ENCODE measurements around the gene ABLIM1.

ABLIM1 gene

DNA sequence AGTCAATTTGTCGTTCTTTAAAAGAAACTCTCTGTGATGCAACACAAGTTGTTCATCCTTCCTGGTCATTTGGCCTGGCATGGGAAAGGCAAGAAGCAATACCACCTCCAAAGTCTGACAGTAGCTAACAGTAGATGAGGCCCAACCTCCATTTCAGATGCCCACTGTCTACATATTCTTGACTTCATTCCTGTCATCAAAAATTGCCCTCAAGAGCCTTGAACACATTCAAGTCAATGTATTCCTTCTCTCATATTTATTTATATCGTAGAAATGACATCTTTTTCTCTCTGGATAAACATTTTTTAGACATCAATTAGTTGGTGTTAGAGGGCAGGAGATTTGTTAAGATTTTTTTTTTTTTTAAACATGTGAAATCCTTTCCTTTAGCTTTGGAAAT lies 33.7 kb downstream of the ABLIM1 start:
- DNase-seq (ENCODE audit: low read depth in 1 of 2, low spot score in 1 of 2), result no peak

DNA sequence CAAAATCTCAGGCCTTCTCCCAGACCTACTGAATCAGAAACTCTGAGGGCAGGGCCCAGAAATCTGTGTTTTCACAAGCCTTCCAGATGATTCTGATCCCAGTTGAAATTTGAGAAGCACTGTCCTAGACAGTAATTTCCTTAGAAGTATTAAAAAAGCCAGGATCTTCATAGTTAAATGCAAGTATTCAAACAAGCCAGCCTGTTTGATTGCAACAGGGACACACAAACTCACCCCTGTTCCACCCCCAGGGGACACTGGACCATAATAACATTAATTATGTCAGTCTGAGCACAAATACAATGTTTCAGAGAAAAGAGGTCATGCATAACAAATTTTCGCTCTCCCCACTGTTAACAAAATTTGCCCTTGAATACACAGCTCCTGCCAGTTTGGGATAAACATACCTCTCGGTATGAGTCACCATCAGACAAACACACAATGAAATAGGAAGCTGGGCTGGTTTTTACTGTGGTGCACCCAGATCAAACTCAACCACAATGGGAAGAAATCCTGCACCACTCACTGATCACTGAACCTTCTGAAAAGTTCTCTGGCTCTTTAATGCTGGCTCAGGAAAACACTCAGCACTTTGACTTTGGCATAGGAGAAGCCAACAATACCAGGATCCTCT lies 34.3 kb downstream of the ABLIM1 start:
- DNase-seq (ENCODE audit: low read depth in 1 of 2, low spot score in 1 of 2), result no peak

DNA sequence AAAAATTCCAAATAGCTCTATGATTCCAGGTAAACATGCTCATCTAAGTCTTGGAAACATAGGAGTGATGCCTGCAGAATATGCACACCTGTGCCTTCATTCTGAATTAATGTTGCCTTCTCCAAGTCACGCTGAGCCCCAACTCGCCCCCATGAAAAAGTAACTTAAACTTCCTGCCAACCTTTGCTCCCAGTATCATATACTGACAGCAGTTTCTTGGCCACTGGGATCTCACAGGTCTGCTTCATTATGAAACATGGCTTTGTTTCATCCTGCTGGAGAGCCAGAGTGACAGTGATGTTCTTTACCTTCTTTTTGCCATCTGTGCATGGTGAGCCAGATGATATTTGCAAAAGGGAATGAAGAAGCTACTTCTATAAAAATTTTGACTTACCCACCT lies 34.9 kb downstream of the ABLIM1 start:
- no peak for DNase-seq (ENCODE audit: low read depth in 1 of 2, low spot score in 1 of 2)

DNA sequence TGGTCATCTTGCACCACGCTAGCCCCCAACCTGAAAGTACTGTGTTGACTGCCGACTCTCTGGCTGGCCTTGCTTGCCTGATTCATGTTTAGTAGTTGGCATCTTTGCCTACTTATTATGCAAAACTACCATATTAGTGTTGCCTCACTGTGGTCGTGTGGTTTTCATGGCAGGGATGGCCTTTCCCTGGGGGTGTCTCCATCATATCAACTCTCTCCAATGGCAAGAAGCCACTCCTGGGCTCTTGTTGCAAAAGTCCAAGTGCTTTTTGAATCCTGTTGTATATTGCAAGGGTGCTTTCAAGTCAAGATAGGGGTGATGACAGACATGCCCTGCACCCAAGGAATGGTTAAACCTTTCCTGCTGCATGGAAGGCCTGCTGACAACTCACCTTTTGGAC lies 39.4 kb downstream of the ABLIM1 start:
- no peak for DNase-seq (ENCODE audit: low read depth in 1 of 2, low spot score in 1 of 2)

DNA sequence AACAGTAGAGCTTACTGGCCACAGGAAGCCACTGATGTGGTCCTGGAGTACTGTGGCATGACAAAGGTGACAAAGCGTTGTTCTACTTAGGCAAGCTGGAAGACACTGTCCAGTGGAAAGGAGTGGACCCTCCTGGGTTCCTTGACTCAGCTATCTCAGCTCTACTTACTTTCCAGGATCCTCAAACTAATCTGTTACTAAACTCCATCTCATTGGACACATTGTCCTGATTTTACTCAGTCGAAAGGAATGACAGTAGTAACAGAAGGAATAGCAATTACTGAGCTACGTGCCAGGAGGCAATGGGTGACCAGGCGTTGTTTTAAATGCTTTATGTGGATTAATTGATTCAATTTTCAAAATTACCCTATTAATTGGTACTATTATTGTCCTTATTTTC lies 41.6 kb downstream of the ABLIM1 start:
- DNase-seq (ENCODE audit: low read depth in 1 of 2, low spot score in 1 of 2), result no peak

DNA sequence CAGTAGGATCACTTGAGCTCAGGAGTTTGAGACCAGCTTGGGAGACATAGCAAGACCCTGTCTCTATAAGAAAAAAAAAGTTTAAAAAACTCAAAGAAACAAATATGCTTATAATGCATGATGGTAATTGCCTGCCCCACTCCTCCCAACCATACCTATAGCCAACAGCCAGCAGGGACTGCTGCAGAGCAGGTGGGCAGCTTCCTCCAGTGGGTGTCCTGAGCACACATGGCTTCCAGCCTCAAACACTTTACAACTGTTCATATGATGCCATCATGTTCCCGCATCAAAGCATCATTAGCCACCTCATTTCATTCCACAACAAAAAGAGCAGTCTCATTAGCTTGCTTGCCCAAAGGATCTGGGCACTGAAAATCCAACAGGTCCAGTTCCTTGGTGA lies 42.0 kb downstream of the ABLIM1 start:
- DNase-seq (ENCODE audit: low read depth in 1 of 2, low spot score in 1 of 2), result no peak

DNA sequence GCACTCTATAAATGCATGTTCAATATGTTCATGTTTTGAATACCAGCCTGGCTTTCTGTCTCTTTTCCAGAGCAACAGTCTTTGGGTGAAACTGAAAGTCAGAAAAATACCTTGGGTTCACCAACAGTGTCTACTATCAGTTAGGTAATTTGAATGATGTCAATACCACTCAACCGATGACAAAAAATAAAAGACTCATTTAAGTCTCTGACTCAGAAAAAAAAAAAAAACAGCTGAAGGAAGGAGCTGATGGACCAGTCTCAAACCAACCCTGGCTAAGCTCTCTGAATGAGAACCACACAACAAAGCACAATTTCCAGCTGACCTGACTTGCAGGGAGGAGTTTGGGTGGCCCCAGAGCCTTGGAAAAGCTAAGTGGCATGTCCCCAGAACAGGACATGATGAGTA lies 42.5 kb downstream of the ABLIM1 start:
- no peak for DNase-seq (ENCODE audit: low read depth in 1 of 2, low spot score in 1 of 2)

DNA sequence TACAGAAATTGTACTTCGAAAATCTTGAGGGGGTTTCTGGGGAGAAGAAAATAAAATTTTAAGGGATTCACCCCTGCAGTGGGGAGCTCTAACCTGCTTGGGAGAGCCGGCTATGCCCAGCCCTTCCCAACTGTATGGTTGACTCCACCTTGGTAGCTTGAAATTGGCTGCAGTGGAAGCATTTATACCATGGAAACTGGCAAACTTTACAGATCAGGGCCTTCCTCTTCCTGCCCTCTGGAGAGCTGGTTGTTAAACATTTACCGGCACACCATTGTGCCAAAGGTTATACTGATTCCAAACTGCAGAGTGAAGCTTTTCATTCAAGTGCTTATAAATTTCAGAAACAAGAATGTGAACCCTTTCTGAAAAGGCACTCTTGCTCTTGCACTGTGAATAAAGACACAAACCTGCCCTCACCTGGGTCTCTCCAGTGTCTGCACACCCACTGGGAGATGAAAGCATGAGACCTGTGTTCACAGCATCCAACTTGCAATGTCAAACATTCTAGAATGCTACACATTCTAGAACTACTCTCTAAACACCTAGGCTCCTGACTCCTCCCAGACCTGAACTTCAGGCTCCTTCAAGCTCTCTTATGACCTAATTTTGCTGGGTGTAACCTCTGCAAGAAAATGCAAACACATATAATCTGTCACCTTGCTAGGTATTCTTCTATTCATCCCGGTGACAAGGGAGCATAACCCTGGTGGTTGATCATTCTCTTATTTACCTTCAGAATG lies 44.7 kb downstream of the ABLIM1 start:
- DNase-seq (ENCODE audit: low read depth in 1 of 2, low spot score in 1 of 2), result no peak

DNA sequence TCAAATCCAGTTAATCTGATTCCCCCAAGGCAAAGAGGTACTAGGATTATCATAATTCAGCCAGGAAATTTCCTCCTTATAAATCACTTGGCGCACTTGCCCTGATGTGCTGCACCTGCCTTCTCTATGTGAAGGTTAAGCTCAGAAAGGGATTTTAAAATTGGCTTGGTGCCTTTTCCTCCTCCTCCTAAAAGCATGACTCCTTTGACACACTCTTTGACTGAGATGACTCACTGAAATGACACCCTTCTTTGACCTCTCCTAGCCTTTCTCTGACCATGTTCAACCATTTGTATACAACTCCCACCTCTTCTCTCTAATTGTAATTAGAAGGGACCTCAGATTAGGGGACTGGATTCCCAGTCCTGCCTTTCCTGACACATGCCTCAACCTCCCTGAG lies 46.5 kb downstream of the ABLIM1 start:
- no peak for DNase-seq (ENCODE audit: low read depth in 1 of 2, low spot score in 1 of 2)

DNA sequence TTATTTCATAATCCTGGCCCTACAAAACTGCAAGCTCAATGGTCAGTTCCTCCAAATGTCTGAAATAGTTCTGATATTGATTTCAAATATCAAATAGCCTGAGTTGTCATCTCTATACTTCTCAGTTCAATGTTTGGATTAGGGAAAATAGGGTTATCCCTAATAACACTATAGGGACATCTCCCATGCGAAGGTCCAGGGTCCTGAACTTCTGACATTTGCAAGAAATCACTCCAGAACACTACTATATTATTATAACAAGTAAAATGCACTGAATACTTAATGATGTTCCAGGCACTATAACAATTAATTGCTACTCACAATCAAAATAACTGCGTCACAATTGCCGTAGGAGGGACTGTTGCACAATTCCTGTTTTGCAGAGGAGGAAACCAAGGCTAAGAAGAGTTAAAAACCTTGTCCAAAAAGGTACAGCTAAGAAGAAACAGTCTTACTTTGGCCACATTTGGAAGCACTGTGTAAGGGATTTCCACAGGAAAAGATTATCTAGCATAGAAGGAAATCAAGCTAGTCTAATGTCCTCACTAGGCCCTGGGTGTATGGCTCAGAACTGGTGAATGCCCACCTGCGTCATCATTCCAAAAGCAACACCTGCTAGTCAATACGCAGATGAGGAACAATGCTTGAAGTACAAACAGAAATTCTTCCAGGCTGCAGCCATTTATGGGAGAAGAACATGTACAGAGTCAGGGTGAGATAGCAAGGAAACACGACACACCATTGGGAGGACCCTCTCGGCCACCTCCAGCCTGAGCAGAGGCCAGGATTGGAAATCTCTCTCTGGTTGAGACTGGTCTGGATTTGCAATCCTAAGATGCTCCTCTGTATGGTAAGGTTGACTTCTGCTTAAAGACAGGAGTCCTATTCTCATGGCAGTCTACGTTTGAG lies 48.3 kb downstream of the ABLIM1 start:
- no peak for DNase-seq (ENCODE audit: low read depth in 1 of 2, low spot score in 1 of 2)

DNA sequence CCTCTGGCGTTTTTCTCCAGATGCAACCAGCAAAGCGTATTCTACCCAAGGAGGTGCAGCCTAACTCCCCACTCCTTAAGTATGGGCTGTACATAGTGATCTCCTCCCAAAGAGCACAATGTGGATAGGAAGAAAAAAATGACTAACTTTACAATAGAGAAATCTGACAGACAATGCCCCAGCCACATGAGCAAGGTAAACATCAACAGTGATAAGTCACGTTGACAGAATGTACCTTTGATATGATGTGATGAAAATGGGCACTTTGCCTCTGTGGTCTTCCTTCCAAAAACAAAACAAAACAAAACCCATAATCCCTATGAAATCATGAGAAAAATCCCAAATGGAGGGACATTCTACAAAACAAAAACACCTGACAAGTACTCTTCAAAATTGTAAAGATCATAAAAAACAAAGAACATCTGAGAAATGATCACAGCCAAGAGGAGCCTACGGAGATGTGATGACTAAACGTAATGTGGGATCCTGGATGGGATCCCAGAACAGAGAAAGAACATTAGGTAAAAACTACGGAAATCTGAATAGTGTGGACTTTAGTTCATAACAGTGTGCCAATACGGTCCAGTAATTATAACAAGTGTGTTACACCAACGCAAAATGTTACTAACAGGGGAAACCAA lies 50.6 kb downstream of the ABLIM1 start:
- no peak for DNase-seq (ENCODE audit: low read depth in 1 of 2, low spot score in 1 of 2)

DNA sequence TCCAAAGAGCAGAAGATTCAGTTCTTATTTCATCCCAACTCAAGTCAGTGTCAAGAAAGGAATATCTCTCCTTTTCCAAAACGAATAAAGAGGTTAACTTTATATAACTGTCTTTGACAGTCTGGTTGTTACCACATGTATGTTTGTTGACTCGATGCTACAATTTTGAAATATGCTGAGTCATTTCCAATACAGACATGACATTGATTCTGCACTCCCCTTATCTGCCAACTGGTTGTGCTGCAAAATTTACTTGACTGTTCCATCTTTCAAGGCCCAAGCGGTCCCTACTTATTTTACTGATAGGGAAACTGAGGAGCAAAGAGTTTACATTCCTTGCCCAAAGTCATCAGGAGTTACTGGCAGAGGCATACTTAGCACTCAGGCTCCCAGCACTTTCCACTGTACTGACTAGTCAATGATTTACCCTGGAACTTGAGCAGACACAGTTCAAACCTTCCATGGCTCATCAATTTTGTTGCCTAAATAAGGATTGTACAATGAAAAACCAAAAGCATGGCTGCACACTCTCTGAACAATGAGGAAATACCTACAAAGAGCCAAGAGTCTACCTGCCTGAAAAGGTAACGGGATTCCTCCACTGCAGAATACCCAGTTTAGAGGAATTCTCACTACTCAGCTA lies 52.8 kb downstream of the ABLIM1 start:
- no peak for DNase-seq (ENCODE audit: low read depth in 1 of 2, low spot score in 1 of 2)

DNA sequence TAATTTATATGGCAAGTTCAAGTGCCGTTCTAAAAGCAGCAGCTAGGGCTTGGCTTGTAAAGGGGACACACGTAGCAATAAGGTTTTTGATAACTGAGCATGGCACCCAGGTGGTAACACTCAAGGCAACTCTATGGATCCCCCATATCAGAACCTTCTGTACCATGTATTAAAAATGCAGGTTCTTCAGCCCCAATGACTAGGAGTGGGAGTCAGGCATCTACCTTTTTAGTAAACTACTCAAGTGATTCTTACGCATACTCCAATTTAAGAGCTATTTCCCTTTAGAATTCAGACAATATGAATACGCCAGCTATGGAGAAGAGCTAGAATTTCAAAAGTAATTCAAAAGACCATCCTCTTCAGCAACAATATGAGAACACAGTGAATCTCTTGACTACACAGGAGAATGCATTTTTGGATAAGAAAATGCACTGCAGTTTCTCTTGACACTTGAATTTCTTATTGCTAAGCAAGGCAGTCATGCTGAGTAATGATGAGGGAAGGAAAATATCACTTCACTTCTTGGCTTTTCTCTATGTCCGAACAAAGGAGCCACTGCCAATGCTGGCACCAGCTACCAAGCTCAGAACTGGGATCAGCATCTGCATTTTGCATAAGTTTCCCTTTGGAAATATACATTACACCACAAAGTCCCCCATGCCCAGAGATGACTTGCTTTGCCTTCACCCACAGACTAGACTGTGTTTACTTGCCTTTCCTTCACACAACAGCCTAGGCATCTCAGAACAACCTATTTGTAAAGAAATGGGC lies 53.5 kb downstream of the ABLIM1 start:
- no peak for DNase-seq (ENCODE audit: low read depth in 1 of 2, low spot score in 1 of 2)

DNA sequence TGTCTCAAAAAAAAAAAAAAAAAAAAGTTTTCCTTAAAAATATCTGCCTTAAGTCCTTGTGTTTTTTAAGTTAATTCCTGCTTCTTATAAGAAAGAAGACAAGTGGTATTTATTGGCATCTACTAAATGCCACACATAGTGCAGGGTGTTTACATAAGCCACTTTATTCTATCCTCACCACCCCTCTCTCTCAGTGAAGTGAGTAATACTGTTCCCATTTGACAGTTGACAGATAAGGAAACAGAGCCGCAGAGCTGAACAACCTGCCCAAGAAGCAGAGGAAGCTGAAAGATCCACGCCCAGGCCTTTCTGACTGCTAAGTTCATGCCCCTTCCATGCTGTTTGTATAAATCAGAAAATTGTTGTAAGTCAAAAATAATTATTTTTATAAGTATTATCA lies 54.1 kb downstream of the ABLIM1 start:
- no peak for DNase-seq (ENCODE audit: low read depth in 1 of 2, low spot score in 1 of 2)

DNA sequence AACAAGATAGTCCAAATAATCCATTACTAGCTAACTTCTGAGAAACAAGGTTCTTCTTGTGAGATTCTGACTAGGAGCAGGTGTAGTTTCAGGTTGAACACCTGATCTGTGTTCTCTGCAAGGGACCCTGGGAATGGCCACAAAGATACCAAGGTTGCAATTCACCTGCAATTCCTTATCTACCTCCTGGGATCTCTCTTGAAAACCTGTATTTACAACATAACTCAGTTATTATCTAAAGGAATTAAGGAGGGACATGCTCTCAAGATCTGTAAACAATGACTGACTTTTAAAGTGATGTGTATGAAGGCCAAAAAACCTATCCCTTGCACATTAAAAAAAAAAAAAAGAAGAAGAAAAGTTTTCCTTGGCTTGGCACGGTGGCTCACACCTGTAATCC lies 54.8 kb downstream of the ABLIM1 start:
- DNase-seq (ENCODE audit: low read depth in 1 of 2, low spot score in 1 of 2), result no peak

DNA sequence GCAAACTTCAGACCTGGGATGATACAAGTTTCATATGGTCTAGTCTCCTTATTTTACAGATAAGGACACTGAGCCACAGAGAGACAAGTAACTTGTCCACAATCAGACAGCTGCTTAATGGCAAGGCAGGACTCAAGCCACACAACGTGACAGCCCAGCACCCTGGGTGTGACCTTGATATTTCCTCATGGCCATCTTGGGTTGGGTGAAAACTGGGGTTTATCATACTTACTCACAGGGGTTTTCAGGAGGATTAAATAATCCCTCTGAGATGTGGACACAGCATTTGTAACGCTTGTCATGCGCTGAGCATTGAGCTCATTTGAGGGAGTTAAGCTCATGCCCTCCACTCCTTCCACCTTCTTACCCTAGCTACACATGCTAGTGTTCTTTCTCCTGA lies 58.0 kb downstream of the ABLIM1 start:
- DNase-seq (ENCODE audit: low read depth in 1 of 2, low spot score in 1 of 2), result no peak

DNA sequence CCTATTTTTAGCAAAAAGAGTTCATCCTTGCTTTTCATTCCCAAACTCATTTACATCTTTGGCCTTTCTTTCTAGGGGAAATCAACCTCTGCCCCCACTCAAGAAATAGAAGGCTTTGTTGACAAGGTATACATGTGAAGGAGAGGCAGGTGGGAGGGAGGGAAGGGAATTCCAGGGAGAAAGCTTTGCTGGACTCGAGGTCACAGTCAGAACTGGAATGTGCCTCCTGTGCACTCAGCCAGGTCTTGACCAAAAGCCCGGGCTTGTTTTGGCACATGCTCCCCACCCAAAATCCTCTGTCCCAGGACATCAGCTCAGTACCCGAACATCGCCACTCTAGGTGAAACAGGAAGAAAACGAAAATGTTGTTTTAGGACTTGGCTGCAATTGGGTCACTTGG lies 61.3 kb downstream of the ABLIM1 start:
- no peak for DNase-seq (ENCODE audit: low read depth in 1 of 2, low spot score in 1 of 2)

DNA sequence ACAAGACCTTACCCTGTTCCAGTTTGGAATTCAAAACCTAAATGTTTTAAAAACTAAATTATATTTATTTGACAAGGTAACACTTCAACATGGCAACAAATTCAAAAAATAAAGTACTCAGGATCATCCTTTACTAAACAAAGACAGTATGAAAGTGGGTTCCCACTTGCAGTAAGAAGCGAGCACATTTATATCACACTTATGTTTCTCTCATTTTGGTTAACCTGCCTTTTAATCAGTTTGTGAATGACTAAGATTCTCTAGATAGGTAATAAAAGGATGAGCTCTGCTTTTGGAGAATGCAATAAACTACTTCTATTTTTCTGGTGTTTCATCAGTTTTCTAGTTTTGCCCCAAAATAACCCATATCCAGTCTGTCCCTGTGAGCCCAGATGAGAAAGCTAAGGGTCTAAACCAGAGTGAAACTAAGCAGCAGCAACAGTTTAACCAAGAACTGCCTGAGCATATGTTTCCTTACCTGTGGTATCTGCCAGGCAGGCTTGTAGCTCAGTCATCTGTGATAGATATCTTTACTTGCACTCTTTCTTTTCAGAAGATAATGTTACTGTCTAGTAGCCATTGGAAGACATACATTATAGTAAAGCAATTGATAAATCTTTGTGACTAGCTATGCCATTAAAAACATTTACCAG lies 64.1 kb downstream of the ABLIM1 start:
- no peak for DNase-seq (ENCODE audit: low read depth in 1 of 2, low spot score in 1 of 2)

DNA sequence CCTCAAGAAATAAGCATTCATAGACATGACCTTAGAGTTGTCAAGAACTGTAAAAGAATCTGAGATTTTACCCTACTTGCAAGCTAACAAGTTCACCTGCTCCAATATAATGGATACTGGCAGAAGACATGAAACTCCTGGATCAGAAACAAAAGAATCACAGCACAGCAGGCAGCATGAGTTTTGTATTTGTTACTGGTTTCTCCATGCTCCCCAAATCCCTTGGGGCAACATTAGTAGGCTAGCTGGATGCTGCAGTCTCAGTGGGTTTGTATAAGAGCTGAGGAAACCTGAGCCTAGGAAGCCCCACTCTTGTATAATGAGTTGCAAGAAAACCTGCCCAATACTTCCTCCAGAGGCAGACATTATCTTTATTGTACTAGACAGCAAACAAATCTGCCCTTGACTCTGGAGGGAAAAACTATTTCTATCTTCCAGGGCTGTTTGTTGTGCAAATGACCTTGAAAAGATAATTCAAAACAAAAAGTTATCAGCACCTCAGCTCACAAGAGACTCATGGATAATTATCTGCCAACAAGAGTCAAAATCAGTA lies 64.8 kb downstream of the ABLIM1 start:
- no peak for DNase-seq (ENCODE audit: low read depth in 1 of 2, low spot score in 1 of 2)

DNA sequence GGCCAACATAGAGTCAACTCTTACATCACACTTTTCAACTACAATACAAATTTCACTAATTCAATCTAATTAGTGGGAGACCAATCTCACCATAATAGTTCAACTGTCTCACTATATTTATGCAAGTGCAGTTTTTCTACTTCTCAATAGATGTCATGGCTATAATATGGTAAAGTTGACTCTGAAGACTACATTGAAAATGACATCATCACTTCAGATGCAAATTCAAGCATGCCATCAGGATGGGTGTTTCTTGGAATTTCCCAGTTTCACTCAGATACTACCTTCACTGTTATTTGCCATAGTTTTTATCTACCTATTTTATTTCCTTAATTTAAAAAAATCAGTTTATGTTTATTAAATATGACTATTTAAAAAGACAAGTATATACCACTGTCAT lies 67.1 kb downstream of the ABLIM1 start:
- DNase-seq (ENCODE audit: low read depth in 1 of 2, low spot score in 1 of 2), result no peak

All from activated T-helper 1 cell treated with anti-CD3 and anti-CD28 coated beads, Interleukin-2, amount 50 U/mL, for 16 hours (primary cell).